ENCODE data around the gene DMD. TPM values are rescaled to one million over a fixed set of nuclear protein-coding genes. Genes with fewer than 3 reads are reported as not detected.

The DMD gene
- total and polyA plus RNA-seq, 2 of the 13 experiments (the other 11 are each of a cell fraction or from before 2014, with no cell fraction given), result 17.6 to 25.9 TPM

- TF ChIP-seq, protein P1, sequence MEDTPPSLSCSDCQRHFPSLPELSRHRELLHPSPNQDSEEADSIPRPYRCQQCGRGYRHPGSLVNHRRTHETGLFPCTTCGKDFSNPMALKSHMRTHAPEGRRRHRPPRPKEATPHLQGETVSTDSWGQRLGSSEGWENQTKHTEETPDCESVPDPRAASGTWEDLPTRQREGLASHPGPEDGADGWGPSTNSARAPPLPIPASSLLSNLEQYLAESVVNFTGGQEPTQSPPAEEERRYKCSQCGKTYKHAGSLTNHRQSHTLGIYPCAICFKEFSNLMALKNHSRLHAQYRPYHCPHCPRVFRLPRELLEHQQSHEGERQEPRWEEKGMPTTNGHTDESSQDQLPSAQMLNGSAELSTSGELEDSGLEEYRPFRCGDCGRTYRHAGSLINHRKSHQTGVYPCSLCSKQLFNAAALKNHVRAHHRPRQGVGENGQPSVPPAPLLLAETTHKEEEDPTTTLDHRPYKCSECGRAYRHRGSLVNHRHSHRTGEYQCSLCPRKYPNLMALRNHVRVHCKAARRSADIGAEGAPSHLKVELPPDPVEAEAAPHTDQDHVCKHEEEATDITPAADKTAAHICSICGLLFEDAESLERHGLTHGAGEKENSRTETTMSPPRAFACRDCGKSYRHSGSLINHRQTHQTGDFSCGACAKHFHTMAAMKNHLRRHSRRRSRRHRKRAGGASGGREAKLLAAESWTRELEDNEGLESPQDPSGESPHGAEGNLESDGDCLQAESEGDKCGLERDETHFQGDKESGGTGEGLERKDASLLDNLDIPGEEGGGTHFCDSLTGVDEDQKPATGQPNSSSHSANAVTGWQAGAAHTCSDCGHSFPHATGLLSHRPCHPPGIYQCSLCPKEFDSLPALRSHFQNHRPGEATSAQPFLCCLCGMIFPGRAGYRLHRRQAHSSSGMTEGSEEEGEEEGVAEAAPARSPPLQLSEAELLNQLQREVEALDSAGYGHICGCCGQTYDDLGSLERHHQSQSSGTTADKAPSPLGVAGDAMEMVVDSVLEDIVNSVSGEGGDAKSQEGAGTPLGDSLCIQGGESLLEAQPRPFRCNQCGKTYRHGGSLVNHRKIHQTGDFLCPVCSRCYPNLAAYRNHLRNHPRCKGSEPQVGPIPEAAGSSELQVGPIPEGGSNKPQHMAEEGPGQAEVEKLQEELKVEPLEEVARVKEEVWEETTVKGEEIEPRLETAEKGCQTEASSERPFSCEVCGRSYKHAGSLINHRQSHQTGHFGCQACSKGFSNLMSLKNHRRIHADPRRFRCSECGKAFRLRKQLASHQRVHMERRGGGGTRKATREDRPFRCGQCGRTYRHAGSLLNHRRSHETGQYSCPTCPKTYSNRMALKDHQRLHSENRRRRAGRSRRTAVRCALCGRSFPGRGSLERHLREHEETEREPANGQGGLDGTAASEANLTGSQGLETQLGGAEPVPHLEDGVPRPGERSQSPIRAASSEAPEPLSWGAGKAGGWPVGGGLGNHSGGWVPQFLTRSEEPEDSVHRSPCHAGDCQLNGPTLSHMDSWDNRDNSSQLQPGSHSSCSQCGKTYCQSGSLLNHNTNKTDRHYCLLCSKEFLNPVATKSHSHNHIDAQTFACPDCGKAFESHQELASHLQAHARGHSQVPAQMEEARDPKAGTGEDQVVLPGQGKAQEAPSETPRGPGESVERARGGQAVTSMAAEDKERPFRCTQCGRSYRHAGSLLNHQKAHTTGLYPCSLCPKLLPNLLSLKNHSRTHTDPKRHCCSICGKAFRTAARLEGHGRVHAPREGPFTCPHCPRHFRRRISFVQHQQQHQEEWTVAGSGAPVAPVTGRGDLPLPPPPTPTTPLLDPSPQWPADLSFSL (CRISPR knock-in tag; IDR thresholded peaks at IDR 0.05), result no peak
- TF ChIP-seq TFAP4 (IDR thresholded peaks at IDR 0.05; ENCODE audit: borderline replicate concordance, low read depth), result no peak
These were observed 1920.2 kb downstream of the DMD start (continued) for GRCh38 chrX:31291131-31291530.

DNA sequence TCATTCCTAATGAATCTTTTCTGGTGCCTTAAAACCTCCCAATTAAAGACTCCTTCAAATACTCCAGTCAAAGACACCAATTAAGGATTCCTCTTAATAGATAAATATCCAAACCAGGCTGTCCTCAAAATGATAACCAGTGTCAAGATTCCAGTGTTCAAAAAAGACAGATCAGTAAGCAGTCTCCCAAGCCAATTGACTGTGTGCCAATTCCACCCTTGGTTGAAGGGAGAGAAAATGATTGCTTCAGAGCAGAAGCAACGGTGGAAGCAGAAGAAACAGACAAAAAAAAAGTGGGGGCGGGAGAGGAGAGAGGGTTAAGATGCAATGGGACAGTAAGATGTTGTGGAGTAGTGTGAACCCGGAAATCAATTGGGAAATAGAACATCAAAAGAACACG is 1923.5 kb downstream of the DMD start:
- Histone ChIP-seq H2AFZ (ENCODE audit: low read length) (no peak overlapping the region), H3K4me2 (ENCODE audit: low read depth, low read length) (no peak overlapping the region), H3K36me3 (replicated peaks in 1 of 2; ENCODE audit: control insufficient read depth in 1 of 2, insufficient read depth in 2 of 2, low read length in 2 of 2) (no peaks in the 10 kb centered on the region), H4K20me1 (ENCODE audit: insufficient read depth, low read length) (no peaks in the 10 kb centered on the region), H3K4me3 (replicated peaks in 1 of 3; ENCODE audit: insufficient read depth in 1 of 3, low read depth in 2 of 3, low read length in 3 of 3) (no peak overlapping the region), H3K27me3 (ENCODE audit: control insufficient read depth in 1 of 2, insufficient read depth in 2 of 2, low read length in 2 of 2) (no peaks in the 10 kb centered on the region), H3K27ac (ENCODE audit: extremely low read length, insufficient read depth, low read length) (no peak overlapping the region), H3K9me3 (ENCODE audit: low read length) (no peaks in the 10 kb centered on the region), H3K9ac (ENCODE audit: insufficient read depth, low read depth, low read length) (no peak overlapping the region), H3K79me2 (ENCODE audit: insufficient read depth, low read length) (no peaks in the 10 kb centered on the region), H3K4me1 (ENCODE audit: insufficient read depth, low read length) (no peaks in the 10 kb centered on the region)
- FAIRE-seq (no peak), ATAC-seq (no peak), DNase-seq (ENCODE audit: low spot score) (no peak)
- 19% methylated on average over 4 of the region's 4 CpGs for WGBS (ENCODE audit: low lambda C conversion rate)
- POLR2A ChIA-PET, result no interaction called here
- BruUV-seq (replicated peaks), result no TSS peak
- intact Hi-C loops (cut with micrococcal nuclease; ENCODE audit: unreplicated experiment) (no loop called here), in situ Hi-C loops (cut with HindIII; ENCODE audit: extremely low pct_ligation_motif_present, low pct_unique_long_range_greater_than_20kb) (no loop called here)
- CTCF ChIA-PET (ENCODE audit: low intra/inter-chr PET ratio, low total read pairs), result no interaction called here
- TF ChIP-seq PAXIP1 (CRISPR knock-in tag; conservative IDR thresholded peaks at IDR 0.05), result no peak
- no peak for TF ChIP-seq CEBPB (IDR thresholded peaks at IDR 0.05; ENCODE audit: borderline replicate concordance, low read depth, low read length)
- no peak for TF ChIP-seq ZNF841 (CRISPR knock-in tag; IDR thresholded peaks at IDR 0.05; ENCODE audit: borderline replicate concordance)
- TF ChIP-seq SOX13 (IDR thresholded peaks at IDR 0.05), result no peak
- TF ChIP-seq SOX13 (CRISPR knock-in tag; conservative IDR thresholded peaks at IDR 0.05 in 1 of 2, IDR thresholded peaks at IDR 0.05 in 1 of 2), result no peak
- TF ChIP-seq SOX5 (CRISPR knock-in tag; IDR thresholded peaks at IDR 0.05; ENCODE audit: borderline replicate concordance), result no peak
- TF ChIP-seq, protein P2, sequence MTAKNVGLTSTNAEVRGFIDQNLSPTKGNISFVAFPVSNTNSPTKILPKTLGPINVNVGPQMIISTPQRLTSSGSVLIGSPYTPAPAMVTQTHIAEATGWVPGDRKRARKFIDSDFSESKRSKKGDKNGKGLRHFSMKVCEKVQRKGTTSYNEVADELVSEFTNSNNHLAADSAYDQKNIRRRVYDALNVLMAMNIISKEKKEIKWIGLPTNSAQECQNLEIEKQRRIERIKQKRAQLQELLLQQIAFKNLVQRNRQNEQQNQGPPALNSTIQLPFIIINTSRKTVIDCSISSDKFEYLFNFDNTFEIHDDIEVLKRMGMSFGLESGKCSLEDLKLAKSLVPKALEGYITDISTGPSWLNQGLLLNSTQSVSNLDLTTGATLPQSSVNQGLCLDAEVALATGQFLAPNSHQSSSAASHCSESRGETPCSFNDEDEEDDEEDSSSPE (CRISPR knock-in tag; IDR thresholded peaks at IDR 0.05), result no peak
- TF ChIP-seq REL (CRISPR knock-in tag; conservative IDR thresholded peaks at IDR 0.05), result no peak
- no peak for TF ChIP-seq ZNF264 (CRISPR knock-in tag; IDR thresholded peaks at IDR 0.05)
- TF ChIP-seq ZKSCAN5 (CRISPR knock-in tag; IDR thresholded peaks at IDR 0.05), result no peak

Measured in HepG2 (cell line).